Neural progenitor cell (in vitro differentiated cells): ENCODE measurements around the gene IDE. TPM values are rescaled to one million over a fixed set of nuclear protein-coding genes. Genes with fewer than 3 reads are reported as not detected.

Experiments
- DNase-seq: peaks from one replicate; pipeline ENCODE4 v3.0.0-alpha.2; 2016; ENCODE audit warnings: low spot score
- H2AFZ ChIP-seq: fragments of 200-600 bp; sonication (generic); replicated peaks from 2 replicates; pipeline ENCODE4 v1.6.1; 2016; ENCODE audit warnings: antibody characterized with exemption
- H3F3A ChIP-seq: fragments of 200-600 bp; sonication (generic); 2 replicates; pipeline ENCODE4 v1.6.1; 2016; ENCODE audit warnings: antibody characterized with exemption, low read depth
- H3K27ac ChIP-seq: fragments of 200-600 bp; sonication (generic); 2 replicates; pipeline ENCODE4 v1.5.1; 2016; ENCODE audit warnings: mild to moderate bottlenecking
- H3K27me3 ChIP-seq: fragments of 200-600 bp; sonication (generic); 2 replicates; pipeline ENCODE4 v1.6.1; 2016; ENCODE audit warnings: mild to moderate bottlenecking, moderate library complexity
- H3K36me3 ChIP-seq: fragments of 200-600 bp; sonication (generic); 2 replicates; pipeline ENCODE4 v1.5.1; 2016
- H3K4me1 ChIP-seq: fragments of 200-600 bp; sonication (generic); 2 replicates; pipeline ENCODE4 v1.6.1; 2016; ENCODE audit warnings: mixed run types
- H3K4me2 ChIP-seq: fragments of 200-600 bp; sonication (generic); 2 replicates; pipeline ENCODE4 v1.6.1; 2016
- H3K4me3 ChIP-seq: fragments of 200-600 bp; sonication (generic); 2 replicates; pipeline ENCODE4 v1.5.1; 2016
- H3K79me2 ChIP-seq: fragments of 200-600 bp; sonication (generic); 2 replicates; pipeline ENCODE4 v1.6.1; 2016; ENCODE audit warnings: low read depth
- H3K9ac ChIP-seq: fragments of 200-600 bp; sonication (generic); 2 replicates; pipeline ENCODE4 v1.6.1; 2016
- H3K9me3 ChIP-seq: fragments of 200-600 bp; sonication (generic); 2 replicates; pipeline ENCODE4 v1.5.1; 2016; ENCODE audit warnings: low read depth
- H4K20me1 ChIP-seq: fragments of 200-600 bp; sonication (generic); 2 replicates; pipeline ENCODE4 v1.6.1; 2016; ENCODE audit warnings: low read depth
- H3K27ac Mint-ChIP-seq: 3 replicates; pipeline ENCODE4 v1.8.0; 2021; ENCODE audit warnings: mixed read lengths
- H3K27me3 Mint-ChIP-seq: 2 replicates; pipeline ENCODE4 v1.8.0; 2022; ENCODE audit warnings: low read depth, mild to moderate bottlenecking, inconsistent platforms, moderate library complexity, mixed read lengths; ENCODE audit not compliant: insufficient read depth
- H3K36me3 Mint-ChIP-seq: 3 replicates; pipeline ENCODE4 v1.8.0; 2021; ENCODE audit warnings: mixed read lengths
- H3K4me1 Mint-ChIP-seq: 3 replicates; pipeline ENCODE4 v1.8.0; 2021; ENCODE audit warnings: mixed read lengths
- H3K4me3 Mint-ChIP-seq: 3 replicates; pipeline ENCODE4 v1.8.0; 2021; ENCODE audit warnings: mild to moderate bottlenecking, moderate library complexity, mixed read lengths
- H3K9me3 Mint-ChIP-seq: 3 replicates; pipeline ENCODE4 v1.8.0; 2020; ENCODE audit warnings: mixed read lengths
- EZH2 ChIP-seq: fragments of 200-600 bp; sonication (generic); IDR thresholded peaks from 2 replicates; pipeline ENCODE4 v1.6.1; 2017; ENCODE audit warnings: antibody characterized with exemption, mild to moderate bottlenecking, moderate library complexity
- EZH2phosphoT487 ChIP-seq: fragments of 200-600 bp; sonication (generic); IDR thresholded peaks from 2 replicates; pipeline ENCODE4 v1.6.1; 2017; ENCODE audit warnings: antibody characterized with exemption
- total RNA-seq: library from RNA; depleted of rRNA; stranded (reverse); fragments of >200 nt; gene quantifications from 2 replicates; pipeline ENCODE4 v1.2.3, GENCODE V29; 2015; ENCODE audit warnings: low replicate concordance
- TF ChIP-seq, protein P1 (sequence below): fragments of 200-600 bp; sonication (generic); IDR thresholded peaks from 2 replicates; pipeline ENCODE4 v1.5.1; 2017; ENCODE audit warnings: antibody characterized with exemption, mild to moderate bottlenecking

The IDE gene
- total RNA-seq, 1 donor from 2014 or later = 44.8 TPM

DNA sequence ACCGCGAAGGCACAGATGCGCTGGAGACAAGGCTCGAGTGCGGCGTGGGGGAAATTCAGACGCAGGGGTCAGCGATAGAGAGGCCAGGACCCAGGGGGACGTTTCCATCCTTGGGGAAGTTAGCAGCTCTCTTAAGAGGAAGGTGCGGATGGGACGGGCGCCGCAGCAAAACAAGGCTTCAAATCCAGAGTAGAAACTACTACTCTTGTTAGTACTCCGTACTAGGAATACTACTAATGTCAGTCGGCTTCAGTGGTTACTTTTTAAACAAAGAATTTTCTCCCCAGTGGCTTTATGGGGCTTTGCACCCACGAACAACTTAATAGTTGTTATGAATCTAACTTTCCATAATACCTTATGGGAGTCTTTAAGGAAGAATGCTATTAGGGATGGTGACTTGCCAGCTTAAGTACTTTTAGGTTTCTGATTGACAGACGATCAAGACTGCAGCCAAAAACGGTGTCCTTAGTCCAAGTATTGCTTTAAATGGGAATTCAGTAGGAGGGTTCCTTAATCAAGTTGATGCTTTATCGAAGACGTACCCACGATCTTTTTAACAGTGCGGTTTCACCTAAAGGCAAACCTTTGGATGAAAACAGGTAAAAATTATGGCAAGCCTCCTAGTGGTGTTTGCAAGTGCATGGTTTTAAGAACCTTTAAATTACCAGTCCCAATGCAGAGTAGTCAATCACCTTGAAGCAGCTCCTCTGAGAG, 812 bp upstream of the IDE start:
- peak overlapping the region; percentile 90 for H3K27ac ChIP-seq
- peaks cover 20% of the 10 kb centered on the region for H3K4me1 ChIP-seq
- peaks cover 3% of the 10 kb centered on the region for H3K36me3 Mint-ChIP-seq
- H3K27me3 Mint-ChIP-seq = no peaks in the 10 kb centered on the region
- H3F3A ChIP-seq = peaks cover 37% of the 10 kb centered on the region
- peaks cover 27% of the 10 kb centered on the region for H4K20me1 ChIP-seq
- peaks cover 39% of the 10 kb centered on the region for H3K79me2 ChIP-seq
- peak overlapping the region; percentile 98 for H2AFZ ChIP-seq
- peak; percentile 6 for DNase-seq
- no peaks in the 10 kb centered on the region for H3K36me3 ChIP-seq
- TF ChIP-seq, protein P1, sequence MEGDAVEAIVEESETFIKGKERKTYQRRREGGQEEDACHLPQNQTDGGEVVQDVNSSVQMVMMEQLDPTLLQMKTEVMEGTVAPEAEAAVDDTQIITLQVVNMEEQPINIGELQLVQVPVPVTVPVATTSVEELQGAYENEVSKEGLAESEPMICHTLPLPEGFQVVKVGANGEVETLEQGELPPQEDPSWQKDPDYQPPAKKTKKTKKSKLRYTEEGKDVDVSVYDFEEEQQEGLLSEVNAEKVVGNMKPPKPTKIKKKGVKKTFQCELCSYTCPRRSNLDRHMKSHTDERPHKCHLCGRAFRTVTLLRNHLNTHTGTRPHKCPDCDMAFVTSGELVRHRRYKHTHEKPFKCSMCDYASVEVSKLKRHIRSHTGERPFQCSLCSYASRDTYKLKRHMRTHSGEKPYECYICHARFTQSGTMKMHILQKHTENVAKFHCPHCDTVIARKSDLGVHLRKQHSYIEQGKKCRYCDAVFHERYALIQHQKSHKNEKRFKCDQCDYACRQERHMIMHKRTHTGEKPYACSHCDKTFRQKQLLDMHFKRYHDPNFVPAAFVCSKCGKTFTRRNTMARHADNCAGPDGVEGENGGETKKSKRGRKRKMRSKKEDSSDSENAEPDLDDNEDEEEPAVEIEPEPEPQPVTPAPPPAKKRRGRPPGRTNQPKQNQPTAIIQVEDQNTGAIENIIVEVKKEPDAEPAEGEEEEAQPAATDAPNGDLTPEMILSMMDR = peak; percentile 18
- no peak for TF ChIP-seq EZH2phosphoT487
- peak overlapping the region; percentile 88 for H3K27ac Mint-ChIP-seq
- peak overlapping the region; percentile 84 for H3K4me3 Mint-ChIP-seq
- no peaks in the 10 kb centered on the region for H3K27me3 ChIP-seq
- H3K4me1 Mint-ChIP-seq = peaks cover 32% of the 10 kb centered on the region
- H3K9me3 ChIP-seq = no peaks in the 10 kb centered on the region
- H3K9ac ChIP-seq = no peak overlapping the region
- H3K4me3 ChIP-seq = peak overlapping the region; percentile 70
- H3K9me3 Mint-ChIP-seq = no peaks in the 10 kb centered on the region
- peak overlapping the region; percentile 89 for H3K4me2 ChIP-seq

DNA sequence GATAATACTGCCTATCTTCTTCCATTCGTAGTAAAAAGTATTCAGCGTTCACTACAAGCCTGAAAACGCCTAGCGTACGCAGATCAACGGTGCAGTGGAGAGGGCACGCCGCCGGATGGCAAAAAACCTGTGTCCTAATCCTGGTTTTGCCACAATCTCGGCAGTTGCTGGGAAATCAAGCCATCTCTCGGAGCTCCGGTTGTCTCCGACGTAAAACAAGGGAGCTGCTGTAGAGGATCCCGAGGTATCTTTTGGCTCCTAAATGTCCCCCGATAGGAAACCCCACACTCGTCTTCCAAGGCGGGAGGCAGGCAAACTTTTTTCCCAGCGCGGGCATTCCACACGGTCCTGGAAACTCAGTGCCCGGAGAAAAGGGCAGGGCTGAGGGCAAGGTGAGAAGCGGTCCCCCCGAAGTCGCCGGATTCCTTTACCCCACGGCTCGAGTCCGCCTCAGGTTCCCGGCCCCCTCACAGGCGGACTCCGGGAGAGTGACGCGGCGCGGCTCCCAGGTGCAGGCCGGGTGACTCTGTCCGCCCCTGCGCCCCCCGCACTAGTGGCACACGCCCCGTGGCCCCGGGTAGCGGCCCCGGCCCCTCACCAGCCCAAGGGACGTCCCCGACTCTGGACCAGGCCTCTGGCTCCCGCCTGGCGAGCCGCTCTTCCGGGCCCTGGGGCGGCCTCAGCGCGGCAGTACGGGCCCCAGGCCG, 649 bp downstream of the IDE start:
- H3K4me1 Mint-ChIP-seq = peaks cover 32% of the 10 kb centered on the region
- Histone ChIP-seq H3K4me1 (peaks cover 21% of the 10 kb centered on the region), H4K20me1 (peaks cover 38% of the 10 kb centered on the region), H3K9me3 (no peaks in the 10 kb centered on the region), H3K79me2 (peaks cover 54% of the 10 kb centered on the region), H3K9ac (peak overlapping the region; percentile 49), H2AFZ (peak overlapping the region; percentile 98), H3F3A (peaks cover 37% of the 10 kb centered on the region), H3K4me3 (peak overlapping the region; percentile 70), H3K27ac (no peak overlapping the region), H3K4me2 (peak overlapping the region; percentile 89), H3K27me3 (no peaks in the 10 kb centered on the region), H3K36me3 (no peaks in the 10 kb centered on the region)
- peak; percentile 57 for DNase-seq
- peaks cover 3% of the 10 kb centered on the region for H3K36me3 Mint-ChIP-seq
- no peak overlapping the region for H3K27ac Mint-ChIP-seq
- TF ChIP-seq EZH2phosphoT487 (peak; percentile 39), EZH2 (no peak)
- TF ChIP-seq, protein P1 = no peak
- peak overlapping the region; percentile 84 for H3K4me3 Mint-ChIP-seq
- no peaks in the 10 kb centered on the region for H3K27me3 Mint-ChIP-seq
- no peaks in the 10 kb centered on the region for H3K9me3 Mint-ChIP-seq

DNA sequence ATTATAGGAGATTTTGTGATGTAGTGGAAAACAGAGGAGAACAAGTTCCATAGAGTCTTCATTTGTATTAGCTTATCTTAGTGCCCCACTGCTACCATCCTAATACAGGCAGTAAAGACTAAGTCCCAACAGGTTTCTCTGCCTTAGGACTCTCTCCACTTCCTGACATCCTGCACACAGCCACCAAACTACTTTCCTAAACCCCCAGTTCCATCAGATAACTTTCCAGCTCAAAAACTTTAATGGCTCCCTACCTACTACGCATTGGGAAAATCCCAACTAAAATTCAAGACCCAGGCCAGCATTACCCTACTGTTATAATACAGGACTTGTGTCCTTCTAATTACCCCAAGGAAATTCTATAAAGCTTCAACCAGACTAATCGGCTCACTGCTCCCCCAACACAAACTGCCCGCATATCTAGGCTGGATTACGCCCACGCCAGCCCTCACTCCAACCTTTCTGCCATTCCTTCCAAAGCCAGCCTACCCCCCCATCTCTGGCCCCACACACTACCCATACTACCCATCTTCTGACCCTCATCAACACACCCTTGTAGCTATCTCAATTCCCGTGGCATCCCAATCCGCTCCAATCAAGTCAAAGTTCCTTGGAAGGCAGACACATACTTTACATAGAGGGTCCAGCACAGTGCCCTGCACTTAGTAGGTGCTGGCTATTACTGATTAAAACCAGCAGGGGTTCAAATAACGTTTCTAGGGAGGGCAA, 1.4 kb downstream of the IDE start:
- peak; percentile 30 for DNase-seq
- Histone ChIP-seq H3K36me3 (no peaks in the 10 kb centered on the region), H3K27me3 (no peaks in the 10 kb centered on the region), H3K4me1 (peaks cover 27% of the 10 kb centered on the region), H3K9ac (peak overlapping the region; percentile 49), H2AFZ (peak overlapping the region; percentile 98), H3K4me2 (peak overlapping the region; percentile 89), H3F3A (peaks cover 37% of the 10 kb centered on the region), H4K20me1 (peaks cover 45% of the 10 kb centered on the region), H3K4me3 (peak overlapping the region; percentile 70), H3K9me3 (no peaks in the 10 kb centered on the region), H3K27ac (no peak overlapping the region), H3K79me2 (peaks cover 61% of the 10 kb centered on the region)
- Mint-ChIP-seq H3K4me3 (peak overlapping the region; percentile 84), H3K36me3 (peaks cover 3% of the 10 kb centered on the region), H3K9me3 (no peaks in the 10 kb centered on the region), H3K27ac (peak overlapping the region; percentile 19), H3K4me1 (peaks cover 36% of the 10 kb centered on the region), H3K27me3 (no peaks in the 10 kb centered on the region)
- TF ChIP-seq EZH2 (no peak), EZH2phosphoT487 (no peak)
- TF ChIP-seq, protein P1 = no peak
